Neural cell (in vitro differentiated cells): ENCODE data around the gene PRRX2. TPM values are rescaled to one million over a fixed set of nuclear protein-coding genes. Genes with fewer than 3 reads are reported as not detected.

Source experiments
- H2AFZ ChIP-seq: fragments of 200-600, 300-800 bp; sonication (generic), shearing (Covaris generic); 2 replicates; pipeline ENCODE4 v1.6.0; 2014; ENCODE audit warnings: low read depth, mild to moderate bottlenecking, antibody characterized with exemption, low read length, moderate library complexity
- H3F3A ChIP-seq: fragments of 200-600 bp; shearing (Covaris generic); 2 replicates; pipeline ENCODE4 v1.6.1; 2016; ENCODE audit warnings: mild to moderate bottlenecking, moderate library complexity, mixed read lengths, antibody characterized with exemption, low read length; ENCODE audit not compliant: insufficient read depth, poor library complexity, severe bottlenecking
- H3K27ac ChIP-seq: fragments of 200-600, 300-800 bp; sonication (generic), shearing (Covaris generic); 2 replicates; pipeline ENCODE4 v1.5.1; 2014; ENCODE audit warnings: mild to moderate bottlenecking, low read length, moderate library complexity
- H3K27me3 ChIP-seq: fragments of 300-800, 200-600 bp; sonication (generic), shearing (Covaris generic); 2 replicates; pipeline ENCODE4 v1.6.0; 2014; ENCODE audit warnings: mild to moderate bottlenecking, low read depth, low read length, moderate library complexity; ENCODE audit not compliant: insufficient read depth
- H3K36me3 ChIP-seq: fragments of 300-800, 200-600 bp; sonication (generic), shearing (Covaris generic); 2 replicates; pipeline ENCODE4 v1.5.1; 2014; ENCODE audit warnings: mild to moderate bottlenecking, antibody characterized with exemption, low read length, moderate library complexity; ENCODE audit not compliant: insufficient read depth
- H3K4me2 ChIP-seq: fragments of 300-800, 200-600 bp; sonication (generic), shearing (Covaris generic); 2 replicates; pipeline ENCODE4 v1.6.0; 2014; ENCODE audit warnings: mild to moderate bottlenecking, low read length
- H3K4me3 ChIP-seq: fragments of 300-800, 200-600 bp; sonication (generic), shearing (Covaris generic); 2 replicates; pipeline ENCODE4 v1.5.1; 2014; ENCODE audit warnings: mild to moderate bottlenecking, low read length, moderate library complexity
- H3K79me2 ChIP-seq: fragments of 200-600 bp; shearing (Covaris generic); replicated peaks from 2 replicates; pipeline ENCODE4 v1.6.0; 2014; ENCODE audit warnings: mild to moderate bottlenecking, low read length, moderate library complexity; ENCODE audit not compliant: insufficient read depth
- H3K9ac ChIP-seq: fragments of 300-800, 200-600 bp; sonication (generic), shearing (Covaris generic); 2 replicates; pipeline ENCODE4 v1.6.1; 2016; ENCODE audit warnings: mild to moderate bottlenecking, low read length, mixed read lengths
- H3K9me2 ChIP-seq: fragments of 200-600 bp; shearing (Covaris generic); 2 replicates; pipeline ENCODE4 v1.6.1; 2016; ENCODE audit warnings: mild to moderate bottlenecking, low read length, mixed read lengths; ENCODE audit not compliant: insufficient read depth
- H3K9me3 ChIP-seq: fragments of 200-600, 300-800 bp; sonication (generic), shearing (Covaris generic); 2 replicates; pipeline ENCODE4 v1.6.1; 2016; ENCODE audit warnings: mild to moderate bottlenecking, mixed run types, low read length, moderate library complexity, mixed read lengths
- H4K20me1 ChIP-seq: fragments of 200-600 bp; shearing (Covaris generic); 2 replicates; pipeline ENCODE4 v1.6.1; 2016; ENCODE audit warnings: mild to moderate bottlenecking, mixed run types; ENCODE audit not compliant: insufficient read depth
- EP300 ChIP-seq: fragments of 450-650 bp; conservative IDR thresholded peaks from 2 replicates; pipeline ENCODE4 v1.6.1; 2014; ENCODE audit warnings: antibody characterized with exemption, mild to moderate bottlenecking, moderate library complexity; ENCODE audit not compliant: poor library complexity, severe bottlenecking
- EZH2 ChIP-seq: fragments of 200-600, 300-800 bp; shearing (Covaris generic), sonication (generic); IDR thresholded peaks from 2 replicates; pipeline ENCODE4 v1.6.1; 2014; ENCODE audit warnings: antibody characterized with exemption, low read length, borderline replicate concordance, mild to moderate bottlenecking; ENCODE audit not compliant: insufficient read depth, poor library complexity, severe bottlenecking
- MXI1 ChIP-seq: fragments of 450-650 bp; conservative IDR thresholded peaks from 2 replicates; pipeline ENCODE4 v1.6.1; 2014; ENCODE audit warnings: antibody characterized with exemption, mild to moderate bottlenecking; ENCODE audit not compliant: poor library complexity, severe bottlenecking
- POLR2AphosphoS5 ChIP-seq: IDR thresholded peaks from 2 replicates; pipeline ENCODE4 v1.6.1; 2012
- RAD21 ChIP-seq: fragments of 450-650 bp; conservative IDR thresholded peaks from 2 replicates; pipeline ENCODE4 v1.6.1; 2014; ENCODE audit warnings: antibody characterized with exemption, mild to moderate bottlenecking, moderate library complexity
- SMC3 ChIP-seq: fragments of 450-650 bp; conservative IDR thresholded peaks from 2 replicates; pipeline ENCODE4 v1.6.1; 2014; ENCODE audit warnings: antibody characterized with exemption, mild to moderate bottlenecking, moderate library complexity; ENCODE audit not compliant: poor library complexity
- TAF1 ChIP-seq: IDR thresholded peaks from 2 replicates; pipeline ENCODE4 v1.6.1; 2012; ENCODE audit warnings: low read depth
- polyA plus RNA-seq: library from polyadenylated mRNA; depleted of rRNA; stranded (reverse); fragments of >200 nt; gene quantifications from 2 replicates; pipeline ENCODE4 v1.2.3, GENCODE V29; 2014
- TF ChIP-seq, protein P1 (sequence below): IDR thresholded peaks from 2 replicates; pipeline ENCODE4 v1.6.1; 2012; ENCODE audit warnings: borderline replicate concordance
- TF ChIP-seq, protein P2 (sequence below): fragments of 450-650 bp; IDR thresholded peaks from 2 replicates; pipeline ENCODE4 v1.5.1; 2014; ENCODE audit warnings: antibody characterized with exemption, mild to moderate bottlenecking, moderate library complexity; ENCODE audit not compliant: poor library complexity, severe bottlenecking

PRRX2 gene
- polyA plus RNA-seq, 1 donor from 2014 or later: not detected

DNA sequence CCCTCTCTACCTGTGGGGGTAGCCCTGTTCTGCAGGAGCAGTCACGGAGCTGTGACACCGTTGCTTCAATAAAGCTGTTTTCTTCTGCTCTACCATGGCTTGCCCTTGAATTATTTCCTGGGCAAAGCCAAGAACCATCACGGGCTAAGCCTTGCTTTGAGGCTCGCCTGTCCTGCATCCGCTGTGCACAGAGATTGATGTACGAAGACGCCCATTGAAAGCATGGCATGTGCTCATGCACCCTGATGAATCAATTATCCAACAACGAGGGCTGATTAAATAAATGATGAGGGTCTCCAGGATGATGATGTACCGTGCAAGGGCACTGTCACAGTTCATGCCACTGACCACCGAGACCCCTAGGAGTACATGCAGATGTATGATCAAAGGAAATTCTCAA lies 66.7 kb downstream of the PRRX2 start:
- H4K20me1 ChIP-seq: no peaks in the 10 kb centered on the region
- H3K9ac ChIP-seq: no peak overlapping the region
- no peaks in the 10 kb centered on the region for H3K9me2 ChIP-seq
- H3K27ac ChIP-seq: no peak overlapping the region
- H3K4me3 ChIP-seq: no peak overlapping the region
- TF ChIP-seq RAD21 (no peak), POLR2AphosphoS5 (no peak), EZH2 (no peak), MXI1 (no peak), SMC3 (no peak), TAF1 (no peak), EP300 (no peak)
- TF ChIP-seq, protein P1, sequence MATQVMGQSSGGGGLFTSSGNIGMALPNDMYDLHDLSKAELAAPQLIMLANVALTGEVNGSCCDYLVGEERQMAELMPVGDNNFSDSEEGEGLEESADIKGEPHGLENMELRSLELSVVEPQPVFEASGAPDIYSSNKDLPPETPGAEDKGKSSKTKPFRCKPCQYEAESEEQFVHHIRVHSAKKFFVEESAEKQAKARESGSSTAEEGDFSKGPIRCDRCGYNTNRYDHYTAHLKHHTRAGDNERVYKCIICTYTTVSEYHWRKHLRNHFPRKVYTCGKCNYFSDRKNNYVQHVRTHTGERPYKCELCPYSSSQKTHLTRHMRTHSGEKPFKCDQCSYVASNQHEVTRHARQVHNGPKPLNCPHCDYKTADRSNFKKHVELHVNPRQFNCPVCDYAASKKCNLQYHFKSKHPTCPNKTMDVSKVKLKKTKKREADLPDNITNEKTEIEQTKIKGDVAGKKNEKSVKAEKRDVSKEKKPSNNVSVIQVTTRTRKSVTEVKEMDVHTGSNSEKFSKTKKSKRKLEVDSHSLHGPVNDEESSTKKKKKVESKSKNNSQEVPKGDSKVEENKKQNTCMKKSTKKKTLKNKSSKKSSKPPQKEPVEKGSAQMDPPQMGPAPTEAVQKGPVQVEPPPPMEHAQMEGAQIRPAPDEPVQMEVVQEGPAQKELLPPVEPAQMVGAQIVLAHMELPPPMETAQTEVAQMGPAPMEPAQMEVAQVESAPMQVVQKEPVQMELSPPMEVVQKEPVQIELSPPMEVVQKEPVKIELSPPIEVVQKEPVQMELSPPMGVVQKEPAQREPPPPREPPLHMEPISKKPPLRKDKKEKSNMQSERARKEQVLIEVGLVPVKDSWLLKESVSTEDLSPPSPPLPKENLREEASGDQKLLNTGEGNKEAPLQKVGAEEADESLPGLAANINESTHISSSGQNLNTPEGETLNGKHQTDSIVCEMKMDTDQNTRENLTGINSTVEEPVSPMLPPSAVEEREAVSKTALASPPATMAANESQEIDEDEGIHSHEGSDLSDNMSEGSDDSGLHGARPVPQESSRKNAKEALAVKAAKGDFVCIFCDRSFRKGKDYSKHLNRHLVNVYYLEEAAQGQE: no peak
- no peaks in the 10 kb centered on the region for H3K27me3 ChIP-seq
- no peak overlapping the region for H3K4me2 ChIP-seq
- no peaks in the 10 kb centered on the region for H3K9me3 ChIP-seq
- H3K79me2 ChIP-seq: no peaks in the 10 kb centered on the region
- no peaks in the 10 kb centered on the region for H3K36me3 ChIP-seq
- H3F3A ChIP-seq: no peaks in the 10 kb centered on the region
- H2AFZ ChIP-seq: no peak overlapping the region

DNA sequence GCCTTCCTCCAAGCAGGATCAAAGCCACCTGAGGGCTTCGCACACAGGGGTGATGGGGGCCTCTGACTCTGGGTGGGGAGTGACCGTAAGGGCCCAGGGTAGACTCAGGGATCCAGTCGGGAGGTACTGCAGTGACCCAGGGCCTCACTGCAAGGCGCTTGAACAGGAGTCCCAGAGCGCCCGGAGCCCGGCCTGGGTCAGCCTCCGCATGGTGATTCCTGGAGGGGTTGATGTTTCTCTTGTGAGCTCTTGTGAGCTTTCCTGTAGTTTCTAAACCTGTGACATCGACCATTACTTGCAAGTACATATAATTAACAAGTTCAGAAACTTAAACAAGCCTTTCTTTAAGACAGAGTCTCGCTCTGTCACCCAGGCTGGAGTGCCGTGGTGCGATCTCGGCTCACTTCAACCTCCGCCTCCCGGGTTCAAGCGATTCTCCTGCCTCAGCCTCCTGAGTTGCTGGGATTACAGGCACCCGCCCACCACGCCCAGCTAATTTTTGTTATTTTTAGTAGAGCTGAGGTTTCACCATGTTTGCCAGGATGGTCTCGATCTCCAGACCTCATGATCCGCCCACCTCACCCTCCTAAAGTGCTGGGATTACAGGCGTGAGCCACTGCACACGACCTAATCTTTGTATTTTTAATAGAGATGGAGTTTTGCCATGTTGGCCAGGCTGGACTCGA lies 67.6 kb downstream of the PRRX2 start:
- H3K4me3 ChIP-seq: no peak overlapping the region
- H3K4me2 ChIP-seq: no peak overlapping the region
- H3K79me2 ChIP-seq: no peaks in the 10 kb centered on the region
- no peak overlapping the region for H3K9ac ChIP-seq
- no peaks in the 10 kb centered on the region for H3F3A ChIP-seq
- H2AFZ ChIP-seq: no peak overlapping the region
- peaks cover 4% of the 10 kb centered on the region for H3K27me3 ChIP-seq
- H3K9me3 ChIP-seq: no peaks in the 10 kb centered on the region
- H4K20me1 ChIP-seq: no peaks in the 10 kb centered on the region
- H3K27ac ChIP-seq: no peak overlapping the region
- TF ChIP-seq MXI1 (no peak), RAD21 (no peak), EP300 (no peak), SMC3 (no peak)
- no peaks in the 10 kb centered on the region for H3K9me2 ChIP-seq
- no peaks in the 10 kb centered on the region for H3K36me3 ChIP-seq

DNA sequence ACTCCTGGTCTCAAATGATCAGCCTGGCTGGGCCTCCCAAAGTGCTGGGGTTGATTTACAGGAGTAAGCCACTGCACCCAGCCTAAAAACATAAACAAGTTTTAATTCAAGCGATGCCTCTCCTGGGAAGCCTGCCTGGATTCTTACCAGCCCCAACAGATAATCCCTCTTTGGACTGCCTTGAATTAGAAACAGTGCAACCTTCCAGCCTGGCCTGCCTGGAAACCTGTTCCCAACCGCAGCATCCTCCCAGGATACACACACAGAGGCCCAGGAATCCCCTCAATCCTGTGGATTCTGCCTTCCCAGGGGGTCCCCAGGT lies 68.1 kb downstream of the PRRX2 start:
- Histone ChIP-seq H3K27me3 (peaks cover 4% of the 10 kb centered on the region), H3K4me3 (no peak overlapping the region), H3K36me3 (no peaks in the 10 kb centered on the region), H2AFZ (no peak overlapping the region), H3K9ac (no peak overlapping the region), H3K27ac (no peak overlapping the region), H3K9me2 (no peaks in the 10 kb centered on the region), H3F3A (no peaks in the 10 kb centered on the region), H3K79me2 (no peaks in the 10 kb centered on the region), H3K9me3 (no peaks in the 10 kb centered on the region), H3K4me2 (no peak overlapping the region), H4K20me1 (no peaks in the 10 kb centered on the region)
- TF ChIP-seq, protein P1: no peak
- no peak for TF ChIP-seq MXI1
- TF ChIP-seq TAF1: no peak
- no peak for TF ChIP-seq RAD21
- TF ChIP-seq, protein P2, sequence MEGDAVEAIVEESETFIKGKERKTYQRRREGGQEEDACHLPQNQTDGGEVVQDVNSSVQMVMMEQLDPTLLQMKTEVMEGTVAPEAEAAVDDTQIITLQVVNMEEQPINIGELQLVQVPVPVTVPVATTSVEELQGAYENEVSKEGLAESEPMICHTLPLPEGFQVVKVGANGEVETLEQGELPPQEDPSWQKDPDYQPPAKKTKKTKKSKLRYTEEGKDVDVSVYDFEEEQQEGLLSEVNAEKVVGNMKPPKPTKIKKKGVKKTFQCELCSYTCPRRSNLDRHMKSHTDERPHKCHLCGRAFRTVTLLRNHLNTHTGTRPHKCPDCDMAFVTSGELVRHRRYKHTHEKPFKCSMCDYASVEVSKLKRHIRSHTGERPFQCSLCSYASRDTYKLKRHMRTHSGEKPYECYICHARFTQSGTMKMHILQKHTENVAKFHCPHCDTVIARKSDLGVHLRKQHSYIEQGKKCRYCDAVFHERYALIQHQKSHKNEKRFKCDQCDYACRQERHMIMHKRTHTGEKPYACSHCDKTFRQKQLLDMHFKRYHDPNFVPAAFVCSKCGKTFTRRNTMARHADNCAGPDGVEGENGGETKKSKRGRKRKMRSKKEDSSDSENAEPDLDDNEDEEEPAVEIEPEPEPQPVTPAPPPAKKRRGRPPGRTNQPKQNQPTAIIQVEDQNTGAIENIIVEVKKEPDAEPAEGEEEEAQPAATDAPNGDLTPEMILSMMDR: no peak
- no peak for TF ChIP-seq POLR2AphosphoS5
